K562 (cell line): ENCODE results near the gene WNT7A. TPM values are rescaled to one million over a fixed set of nuclear protein-coding genes. Genes with fewer than 3 reads are reported as not detected.

Experiments used
- ATAC-seq: fragments of 200-7000 bp; cut with Tn5 transposase; 3 replicates; pipeline ENCODE4 v1.9.1; 2020; ENCODE audit warnings: moderate library complexity
- BruUV-seq: library from RNA; stranded (reverse); fragments of 400-500 nt; replicated peaks from 2 replicates; lab custom pipeline; 2021; lab: Mats Ljungman, UMichigan
- CTCF ChIA-PET: fragments of 300-600 bp; formaldehyde crosslinking; extraction: SDS; loops from one replicate; lab custom pipeline; 2021; ENCODE audit warnings: low intra/inter-chr PET ratio; lab: Yijun Ruan, JAX
- POLR2A ChIA-PET: fragments of 300-600, 350-650 bp; sonication (Branson Sonifier 250); formaldehyde crosslinking; extraction: SDS; loops from one replicate; lab custom pipeline; 2021; ENCODE audit warnings: antibody characterized with exemption, inconsistent platforms; lab: Yijun Ruan, JAX
- DNase-seq, 4 experiments: peaks; one replicate each; pipeline versions ENCODE4 v3.0.0 to v3.0.0-alpha.2; 2011 to 2018; ENCODE audit warnings: low spot score in 3 of 4, mixed read lengths in 3 of 4; ENCODE audit errors: extremely low read depth in 1 of 4
- FAIRE-seq: peaks from 2 replicates; lab custom pipeline; 2011; peaks lifted over from hg19 to GRCh38; lab: Jason Lieb, UNC
- H2AFZ ChIP-seq: 2 replicates; pipeline ENCODE4 v1.6.0; 2011; ENCODE audit warnings: low read depth, low read length, control low read depth, inconsistent platforms
- H3K27ac ChIP-seq: fragments of 200-600 bp; 3 replicates; pipeline ENCODE4 v1.8.0; 2011; ENCODE audit warnings: low read depth, mild to moderate bottlenecking, control low read depth, inconsistent platforms, low read length, moderate library complexity, mixed read lengths; ENCODE audit errors: extremely low read depth
- H3K27me3 ChIP-seq, 2 experiments: fragments of 300-600 bp in 1 of 2; 2 replicates in 1 of 2; 3 replicates in 1 of 2; pipeline versions ENCODE4 v1.6.0 to v1.8.0; 2011; ENCODE audit warnings: inconsistent platforms in 2 of 2, low read length in 2 of 2, mild to moderate bottlenecking in 1 of 2, mixed read lengths in 1 of 2, moderate library complexity in 1 of 2; ENCODE audit not compliant: control insufficient read depth in 2 of 2, insufficient read depth in 2 of 2
- H3K36me3 ChIP-seq: fragments of 300-600 bp; 3 replicates; pipeline ENCODE4 v1.8.0; 2011; ENCODE audit warnings: mild to moderate bottlenecking, low read length, inconsistent platforms; ENCODE audit not compliant: control insufficient read depth, insufficient read depth
- H3K4me1 ChIP-seq, 2 experiments: fragments of 200-600 bp in 1 of 2; replicated peaks in 1 of 2; 2 replicates in 1 of 2; 3 replicates in 1 of 2; pipeline versions ENCODE4 v1.5.1 to v1.8.0; 2011; ENCODE audit warnings: inconsistent platforms in 2 of 2, low read length in 2 of 2, mild to moderate bottlenecking in 1 of 2, mixed read lengths in 1 of 2, moderate library complexity in 1 of 2; ENCODE audit not compliant: control insufficient read depth in 2 of 2, insufficient read depth in 2 of 2
- H3K4me2 ChIP-seq: 2 replicates; pipeline ENCODE4 v1.6.1; 2011; ENCODE audit warnings: low read length, control low read depth, inconsistent platforms, mixed read lengths; ENCODE audit not compliant: insufficient read depth
- H3K4me3 ChIP-seq: fragments of 200-600 bp; sonication (generic), shearing (Covaris generic); 2 replicates; pipeline ENCODE4 v1.5.1; 2016; ENCODE audit warnings: control low read depth, inconsistent platforms
- H3K79me2 ChIP-seq: fragments of 200-600 bp; 3 replicates; pipeline ENCODE4 v1.8.0; 2011; ENCODE audit warnings: low read length, inconsistent platforms; ENCODE audit not compliant: control insufficient read depth, insufficient read depth
- H3K9ac ChIP-seq, 2 experiments: 2 replicates each; pipeline versions ENCODE4 v1.6.0 to v1.6.1; 2011; ENCODE audit warnings: low read depth in 2 of 2, low read length in 2 of 2, control low read depth in 1 of 2, inconsistent platforms in 1 of 2, mild to moderate bottlenecking in 1 of 2, mixed read lengths in 1 of 2; ENCODE audit not compliant: insufficient read depth in 1 of 2
- H3K9me1 ChIP-seq: one replicate; pipeline ENCODE4 v1.6.0; 2011; ENCODE audit warnings: inconsistent platforms, mild to moderate bottlenecking, low read length, moderate library complexity; ENCODE audit not compliant: control insufficient read depth, insufficient read depth
- H3K9me3 ChIP-seq: replicated peaks from 2 replicates; pipeline ENCODE4 v1.5.1; 2011; ENCODE audit warnings: low read depth, low read length, inconsistent platforms; ENCODE audit not compliant: control insufficient read depth, insufficient read depth
- H4K20me1 ChIP-seq: replicated peaks from 2 replicates; pipeline ENCODE4 v1.6.1; 2011; ENCODE audit warnings: low read length, inconsistent platforms, mixed read lengths; ENCODE audit not compliant: control insufficient read depth, insufficient read depth
- IRF1 ChIP-seq: sonication (generic); formaldehyde crosslinking; IDR thresholded peaks from 2 replicates; pipeline ENCODE4 v1.8.0; 2022; ENCODE audit warnings: missing genetic modification reagents, mild to moderate bottlenecking, borderline replicate concordance
- JUN ChIP-seq, 2 experiments: sonication (generic) in 1 of 2; formaldehyde crosslinking in 1 of 2; IDR thresholded peaks; 2 replicates each; pipeline versions ENCODE4 v1.6.1 to v1.8.0; 2012 to 2022; ENCODE audit warnings: borderline replicate concordance in 2 of 2, mild to moderate bottlenecking in 2 of 2, improper control_type of control experiment in 1 of 2, low read depth in 1 of 2, low read length in 1 of 2, missing genetic modification reagents in 1 of 2
- MED1 ChIP-seq: sonication (generic); formaldehyde crosslinking; IDR thresholded peaks from 2 replicates; pipeline ENCODE4 v1.8.1; 2023; ENCODE audit warnings: missing genetic modification reagents, borderline replicate concordance
- RBM25 ChIP-seq: fragments of 200-400 bp; formaldehyde crosslinking; IDR thresholded peaks from 2 replicates; pipeline ENCODE4 v1.6.1; 2018; ENCODE audit warnings: low read length, low read depth, moderate library complexity; ENCODE audit not compliant: severe bottlenecking
- TAF15 ChIP-seq: fragments of 200-400 bp; formaldehyde crosslinking; IDR thresholded peaks from 2 replicates; pipeline ENCODE4 v1.6.1; 2017; ENCODE audit warnings: mild to moderate bottlenecking, low read depth, low read length, moderate library complexity
- WGBS: fragments of 100-300 bp; shearing (Covaris generic); methylation state at CpG from one replicate; pipeline ENCODE4 v1.1.6; 2016; ENCODE audit warnings: low coverage, mixed read lengths; ENCODE audit not compliant: insufficient coverage; ENCODE audit errors: missing lambda C conversion rate; 5-methylcytosine and 5-hydroxymethylcytosine counted together
- in situ Hi-C: fragments of 300-500 bp; cut with MboI; formaldehyde crosslinking; loops from 4 replicates; pipeline ENCODE4 v1.15.0; 2018; ENCODE audit warnings: inconsistent platforms, mixed read lengths
- intact Hi-C: fragments of 100-400 bp; cut with micrococcal nuclease; formaldehyde crosslinking; loops from 2 replicates; pipeline ENCODE4 v1.14.2; 2022
- polyA plus RNA-seq, 8 experiments: library from polyadenylated mRNA; depleted of rRNA in 4 of 8; stranded (reverse) in 5 of 8; unstranded in 3 of 8; fragments of >200 nt; fragmentation: Nextera tagmentation in 2 of 8; fragmentation: Illumina TruSeq in 1 of 8; extraction: Ambion mirVana in 2 of 8; extraction: Trizol in 1 of 8; gene quantifications; 2 replicates each; pipeline versions ENCODE4 v1.2.1 to v1.2.3, GENCODE V29; 2011 to 2014; ENCODE audit warnings: inconsistent platforms in 1 of 8, missing spikeins in 1 of 8
- total RNA-seq, 7 experiments: library from RNA; depleted of rRNA in 6 of 7; stranded (reverse); fragments of >200 nt in 6 of 7; fragmentation: Illumina TruSeq in 2 of 7; extraction: Trizol in 2 of 7; gene quantifications; 2 replicates each; pipeline versions ENCODE4 v1.2.1 to v1.2.3, GENCODE V29; 2011 to 2021; ENCODE audit warnings: low replicate concordance in 1 of 7

The WNT7A gene
- total and polyA plus RNA-seq, 9 of the 15 experiments (the other 6 are each of a cell fraction or from before 2014, with no cell fraction given) = 0.03 TPM; not detected in 8

GRCh38 chr3:13823692-13824091, 56.2 kb downstream of the WNT7A start:
- WGBS = 0% methylated on average over 3 of the region's 3 CpGs
- H3K9me3 ChIP-seq = no peaks in the 10 kb centered on the region
- POLR2A ChIA-PET = no interaction called here
- FAIRE-seq (no peak), ATAC-seq (no peak), DNase-seq (no peak)
- no peaks in the 10 kb centered on the region for H3K9me1 ChIP-seq
- H3K4me3 ChIP-seq = no peak overlapping the region
- in situ Hi-C loops (no loop called here), intact Hi-C loops (no loop called here)
- peaks cover 4 to 42% of the 10 kb centered on the region in 2 experiments; a peak in 3 of 5 replicates for H3K27me3 ChIP-seq
- H3K4me1 ChIP-seq = peaks cover 0 to 6% of the 10 kb centered on the region in 2 experiments; a peak in 2 of 5 replicates
- H4K20me1 ChIP-seq = no peaks in the 10 kb centered on the region
- no peak overlapping the region for H3K9ac ChIP-seq
- CTCF ChIA-PET = no interaction called here
- no peak overlapping the region for H3K4me2 ChIP-seq
- no peaks in the 10 kb centered on the region for H3K36me3 ChIP-seq
- H2AFZ ChIP-seq = no peak overlapping the region
- no peak overlapping the region for H3K27ac ChIP-seq
- no peak for TF ChIP-seq IRF1
- no peak for TF ChIP-seq MED1 (CRISPR knock-in tag)
- TF ChIP-seq RBM25 = no peak
- no peak for TF ChIP-seq TAF15
- TF ChIP-seq JUN (IDR thresholded peaks at IDR 0.05; ENCODE audit: borderline replicate concordance, low read depth, low read length) = no peak
- TF ChIP-seq JUN (CRISPR knock-in tag; IDR thresholded peaks at IDR 0.05; ENCODE audit: borderline replicate concordance) = no peak
- no peaks in the 10 kb centered on the region for H3K79me2 ChIP-seq
- BruUV-seq = no TSS peak
